K562 (cell line): Measurements from ENCODE around the gene LXN. TPM values are rescaled to one million over a fixed set of nuclear protein-coding genes. Genes with fewer than 3 reads are reported as not detected.

Source experiments
- BRD9 ChIP-seq: fragments of 450-650 bp; IDR thresholded peaks from 2 replicates; pipeline ENCODE4 v1.6.1; 2018; ENCODE audit warnings: low read depth; ENCODE audit not compliant: partially characterized antibody
- C11orf30 ChIP-seq: fragments of 450-650 bp; IDR thresholded peaks from 2 replicates; pipeline ENCODE4 v1.6.1; 2016; ENCODE audit warnings: low read depth, mild to moderate bottlenecking
- CREB1 ChIP-seq, 2 experiments: sonication (generic) in 1 of 2; formaldehyde crosslinking in 1 of 2; IDR thresholded peaks; 2 replicates each; pipeline versions ENCODE4 v1.6.1 to v1.8.0; 2012 to 2022; ENCODE audit warnings: inconsistent platforms in 1 of 2, mild to moderate bottlenecking in 1 of 2, missing genetic modification reagents in 1 of 2, moderate library complexity in 1 of 2
- DACH1 ChIP-seq: fragments of 450-650 bp; IDR thresholded peaks from 2 replicates; pipeline ENCODE4 v1.6.1; 2018; ENCODE audit not compliant: partially characterized antibody
- HLTF ChIP-seq: fragments of 450-650 bp; IDR thresholded peaks from 2 replicates; pipeline ENCODE4 v1.6.1; 2016
- KLF6 ChIP-seq: fragments of 250-450 bp; sonication (Bioruptor Pico); IDR thresholded peaks from 2 replicates; pipeline ENCODE4 v1.4.0; 2020; ENCODE audit warnings: mild to moderate bottlenecking, moderate library complexity, borderline replicate concordance
- MED1 ChIP-seq: sonication (generic); formaldehyde crosslinking; IDR thresholded peaks from 2 replicates; pipeline ENCODE4 v1.8.1; 2023; ENCODE audit warnings: missing genetic modification reagents, borderline replicate concordance
- NCOR1 ChIP-seq: fragments of 450-650 bp; IDR thresholded peaks from 2 replicates; pipeline ENCODE4 v1.6.1; 2016; ENCODE audit warnings: mild to moderate bottlenecking, moderate library complexity
- NUFIP1 ChIP-seq: fragments of 450-650 bp; IDR thresholded peaks from 2 replicates; pipeline ENCODE4 v1.6.1; 2018; ENCODE audit not compliant: partially characterized antibody
- PCBP1 ChIP-seq: fragments of 200-400 bp; formaldehyde crosslinking; IDR thresholded peaks from 2 replicates; pipeline ENCODE4 v1.6.1; 2018; ENCODE audit warnings: mild to moderate bottlenecking, low read depth, low read length; ENCODE audit not compliant: poor library complexity, severe bottlenecking
- PHB ChIP-seq: fragments of 250-450 bp; sonication (Bioruptor Pico); IDR thresholded peaks from 2 replicates; pipeline ENCODE4 v1.5.0; 2021
- SMARCC2 ChIP-seq: fragments of 450-650 bp; IDR thresholded peaks from 2 replicates; pipeline ENCODE4 v1.6.1; 2017; ENCODE audit warnings: antibody characterized with exemption, moderate library complexity, mild to moderate bottlenecking, low read depth
- STAT5A ChIP-seq: IDR thresholded peaks from 2 replicates; pipeline ENCODE4 v1.6.1; 2012; ENCODE audit warnings: low read length, inconsistent platforms, borderline replicate concordance
- TBL1XR1 ChIP-seq, 2 experiments: IDR thresholded peaks; 2 replicates each; pipeline ENCODE4 v1.6.1; 2012; ENCODE audit warnings: improper control_type of control experiment in 2 of 2, low read length in 2 of 2, mild to moderate bottlenecking in 1 of 2
- TEAD1 ChIP-seq, 2 experiments: fragments of 450-650 bp in 1 of 2; sonication (generic) in 1 of 2; formaldehyde crosslinking; IDR thresholded peaks; 2 replicates each; pipeline versions ENCODE4 v1.4.0 to v1.8.0; 2020 to 2022; ENCODE audit warnings: mild to moderate bottlenecking in 2 of 2, missing genetic modification reagents in 1 of 2
- ZNF224 ChIP-seq: sonication (generic); formaldehyde crosslinking; IDR thresholded peaks from 2 replicates; pipeline ENCODE4 v1.8.0; 2022; ENCODE audit warnings: mild to moderate bottlenecking, missing genetic modification reagents
- ZNF280A ChIP-seq: fragments of 450-650 bp; IDR thresholded peaks from 2 replicates; pipeline ENCODE4 v1.6.1; 2018; ENCODE audit warnings: mild to moderate bottlenecking, low read depth; ENCODE audit not compliant: partially characterized antibody
- ZNF384 ChIP-seq: IDR thresholded peaks from 2 replicates; pipeline ENCODE4 v1.6.1; 2012; ENCODE audit warnings: low read depth, low read length, improper control_type of control experiment
- ZNF717 ChIP-seq: fragments of 250-450 bp; sonication (Bioruptor Pico); IDR thresholded peaks from 2 replicates; pipeline ENCODE4 v1.5.0; 2021
- polyA plus RNA-seq, 8 experiments: library from polyadenylated mRNA; depleted of rRNA in 4 of 8; stranded (reverse) in 5 of 8; unstranded in 3 of 8; fragments of >200 nt; fragmentation: Nextera tagmentation in 2 of 8; fragmentation: Illumina TruSeq in 1 of 8; extraction: Ambion mirVana in 2 of 8; extraction: Trizol in 1 of 8; gene quantifications; 2 replicates each; pipeline versions ENCODE4 v1.2.1 to v1.2.3, GENCODE V29; 2011 to 2014; ENCODE audit warnings: inconsistent platforms in 1 of 8, missing spikeins in 1 of 8
- total RNA-seq, 7 experiments: library from RNA; depleted of rRNA in 6 of 7; stranded (reverse); fragments of >200 nt in 6 of 7; fragmentation: Illumina TruSeq in 2 of 7; extraction: Trizol in 2 of 7; gene quantifications; 2 replicates each; pipeline versions ENCODE4 v1.2.1 to v1.2.3, GENCODE V29; 2011 to 2021; ENCODE audit warnings: low replicate concordance in 1 of 7
- TF ChIP-seq, protein P1 (sequence below): IDR thresholded peaks from 2 replicates; pipeline ENCODE4 v1.6.1; 2012; ENCODE audit warnings: low read depth, low read length, improper control_type of control experiment, borderline replicate concordance
- TF ChIP-seq, protein P2 (sequence below): fragments of 450-650 bp; IDR thresholded peaks from 2 replicates; pipeline ENCODE4 v1.6.1; 2016
- TF ChIP-seq, protein P3 (sequence below): fragments of 450-650 bp; conservative IDR thresholded peaks from 2 replicates; pipeline ENCODE4 v1.6.1; 2016; ENCODE audit warnings: missing genetic modification characterization, low read depth, mild to moderate bottlenecking, control low read depth, missing compliant biosample characterization

The LXN gene
- total and polyA plus RNA-seq, 9 of the 15 experiments (the other 6 are each of a cell fraction or from before 2014, with no cell fraction given), result 0.08 to 0.13 TPM; not detected in 7

GRCh38 chr3:158679547-158680000 lies 7.1 kb upstream of the LXN start (continued):
- no peak for TF ChIP-seq ZNF280A
- TF ChIP-seq NCOR1, result peak; percentile 93
- TF ChIP-seq SMARCC2, result peak; percentile 96
- peak; percentile 99 for TF ChIP-seq C11orf30
- peak; percentile 96 for TF ChIP-seq ZNF384
- peak; percentile 93 for TF ChIP-seq BRD9
- TF ChIP-seq, protein P1, sequence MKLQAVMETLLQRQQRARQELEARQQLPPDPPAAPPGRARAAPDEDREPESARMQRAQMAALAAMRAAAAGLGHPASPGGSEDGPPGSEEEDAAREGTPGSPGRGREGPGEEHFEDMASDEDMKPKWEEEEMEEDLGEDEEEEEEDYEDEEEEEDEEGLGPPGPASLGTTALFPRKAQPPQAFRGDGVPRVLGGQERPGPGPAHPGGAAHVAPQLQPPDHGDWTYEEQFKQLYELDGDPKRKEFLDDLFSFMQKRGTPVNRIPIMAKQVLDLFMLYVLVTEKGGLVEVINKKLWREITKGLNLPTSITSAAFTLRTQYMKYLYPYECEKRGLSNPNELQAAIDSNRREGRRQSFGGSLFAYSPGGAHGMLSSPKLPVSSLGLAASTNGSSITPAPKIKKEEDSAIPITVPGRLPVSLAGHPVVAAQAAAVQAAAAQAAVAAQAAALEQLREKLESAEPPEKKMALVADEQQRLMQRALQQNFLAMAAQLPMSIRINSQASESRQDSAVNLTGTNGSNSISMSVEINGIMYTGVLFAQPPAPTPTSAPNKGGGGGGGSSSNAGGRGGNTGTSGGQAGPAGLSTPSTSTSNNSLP, result peak; percentile 88
- TF ChIP-seq ZNF717 (CRISPR knock-in tag), result no peak
- TF ChIP-seq ZNF224 (CRISPR knock-in tag), result no peak
- TF ChIP-seq PCBP1, result no peak
- TF ChIP-seq, protein P2, sequence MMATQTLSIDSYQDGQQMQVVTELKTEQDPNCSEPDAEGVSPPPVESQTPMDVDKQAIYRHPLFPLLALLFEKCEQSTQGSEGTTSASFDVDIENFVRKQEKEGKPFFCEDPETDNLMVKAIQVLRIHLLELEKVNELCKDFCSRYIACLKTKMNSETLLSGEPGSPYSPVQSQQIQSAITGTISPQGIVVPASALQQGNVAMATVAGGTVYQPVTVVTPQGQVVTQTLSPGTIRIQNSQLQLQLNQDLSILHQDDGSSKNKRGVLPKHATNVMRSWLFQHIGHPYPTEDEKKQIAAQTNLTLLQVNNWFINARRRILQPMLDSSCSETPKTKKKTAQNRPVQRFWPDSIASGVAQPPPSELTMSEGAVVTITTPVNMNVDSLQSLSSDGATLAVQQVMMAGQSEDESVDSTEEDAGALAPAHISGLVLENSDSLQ, result peak; percentile 24; the same call in 1 of the 2 replicates
- TF ChIP-seq, protein P3, sequence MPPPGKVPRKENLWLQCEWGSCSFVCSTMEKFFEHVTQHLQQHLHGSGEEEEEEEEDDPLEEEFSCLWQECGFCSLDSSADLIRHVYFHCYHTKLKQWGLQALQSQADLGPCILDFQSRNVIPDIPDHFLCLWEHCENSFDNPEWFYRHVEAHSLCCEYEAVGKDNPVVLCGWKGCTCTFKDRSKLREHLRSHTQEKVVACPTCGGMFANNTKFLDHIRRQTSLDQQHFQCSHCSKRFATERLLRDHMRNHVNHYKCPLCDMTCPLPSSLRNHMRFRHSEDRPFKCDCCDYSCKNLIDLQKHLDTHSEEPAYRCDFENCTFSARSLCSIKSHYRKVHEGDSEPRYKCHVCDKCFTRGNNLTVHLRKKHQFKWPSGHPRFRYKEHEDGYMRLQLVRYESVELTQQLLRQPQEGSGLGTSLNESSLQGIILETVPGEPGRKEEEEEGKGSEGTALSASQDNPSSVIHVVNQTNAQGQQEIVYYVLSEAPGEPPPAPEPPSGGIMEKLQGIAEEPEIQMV (tag), result no peak
- TF ChIP-seq HLTF, result 0 out of 2 replicates have a peak, but pooled peaks have one; percentile 15
- TF ChIP-seq CREB1 (IDR thresholded peaks at IDR 0.05), result peak; percentile 45; the same call in 1 of the 2 replicates
- no peak for TF ChIP-seq CREB1 (CRISPR knock-in tag; IDR thresholded peaks at IDR 0.05)
- TF ChIP-seq TEAD1 (CRISPR knock-in tag; IDR thresholded peaks at IDR 0.05), result peak in 1 of 2 experiments; percentile 57; a peak in 1 of 4 replicates
- no peak for TF ChIP-seq MED1 (CRISPR knock-in tag)
- peak; percentile 67 for TF ChIP-seq DACH1
- TF ChIP-seq KLF6 (CRISPR knock-in tag), result no peak
- TF ChIP-seq NUFIP1, result no peak
- TF ChIP-seq STAT5A, result peak; percentile 77
- TF ChIP-seq TBL1XR1 (IDR thresholded peaks at IDR 0.05; ENCODE audit: low read length in 2 of 2), result peak in 1 of 2 experiments; percentile 87; a peak in 2 of 4 replicates
- TF ChIP-seq PHB (CRISPR knock-in tag), result no peak
